ENCODE measurements around the gene PKIB.

DNA sequence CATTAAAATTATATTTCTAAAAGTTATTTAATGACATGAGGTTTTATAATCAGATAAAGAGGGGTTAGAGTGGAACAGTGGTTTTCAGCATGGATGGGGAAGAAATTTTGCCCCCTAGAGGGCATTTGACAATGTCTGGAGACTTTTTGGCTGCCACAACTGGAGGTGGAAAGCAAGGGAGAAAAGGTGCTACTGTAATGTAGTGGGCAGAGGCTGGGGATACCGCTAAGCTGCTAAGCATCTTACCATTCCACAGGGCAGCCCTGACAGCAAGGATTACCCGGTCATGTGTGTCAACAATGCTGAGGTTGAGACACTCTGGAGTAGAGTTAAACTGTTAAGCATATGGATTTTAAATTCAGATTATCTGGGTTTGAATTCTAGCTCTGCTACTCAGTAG is 116.4 kb downstream of the PKIB start:
- TF ChIP-seq, protein P1, sequence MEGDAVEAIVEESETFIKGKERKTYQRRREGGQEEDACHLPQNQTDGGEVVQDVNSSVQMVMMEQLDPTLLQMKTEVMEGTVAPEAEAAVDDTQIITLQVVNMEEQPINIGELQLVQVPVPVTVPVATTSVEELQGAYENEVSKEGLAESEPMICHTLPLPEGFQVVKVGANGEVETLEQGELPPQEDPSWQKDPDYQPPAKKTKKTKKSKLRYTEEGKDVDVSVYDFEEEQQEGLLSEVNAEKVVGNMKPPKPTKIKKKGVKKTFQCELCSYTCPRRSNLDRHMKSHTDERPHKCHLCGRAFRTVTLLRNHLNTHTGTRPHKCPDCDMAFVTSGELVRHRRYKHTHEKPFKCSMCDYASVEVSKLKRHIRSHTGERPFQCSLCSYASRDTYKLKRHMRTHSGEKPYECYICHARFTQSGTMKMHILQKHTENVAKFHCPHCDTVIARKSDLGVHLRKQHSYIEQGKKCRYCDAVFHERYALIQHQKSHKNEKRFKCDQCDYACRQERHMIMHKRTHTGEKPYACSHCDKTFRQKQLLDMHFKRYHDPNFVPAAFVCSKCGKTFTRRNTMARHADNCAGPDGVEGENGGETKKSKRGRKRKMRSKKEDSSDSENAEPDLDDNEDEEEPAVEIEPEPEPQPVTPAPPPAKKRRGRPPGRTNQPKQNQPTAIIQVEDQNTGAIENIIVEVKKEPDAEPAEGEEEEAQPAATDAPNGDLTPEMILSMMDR (IDR thresholded peaks at IDR 0.05; ENCODE audit: low read depth, low read length), result peak; percentile 59
- TF ChIP-seq POLR2A (IDR thresholded peaks at IDR 0.05; ENCODE audit: extremely low read depth, insufficient read length) (no peak), MYC (IDR thresholded peaks at IDR 0.05; ENCODE audit: low read depth, low read length) (no peak)
- TF ChIP-seq, protein P2, sequence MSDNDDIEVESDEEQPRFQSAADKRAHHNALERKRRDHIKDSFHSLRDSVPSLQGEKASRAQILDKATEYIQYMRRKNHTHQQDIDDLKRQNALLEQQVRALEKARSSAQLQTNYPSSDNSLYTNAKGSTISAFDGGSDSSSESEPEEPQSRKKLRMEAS (IDR thresholded peaks at IDR 0.05; ENCODE audit: low read depth, low read length), result no peak

Data from NB4 (cell line).